Ovary (tissue), 9 donors: ENCODE results near the gene FARS2. TPM values are rescaled to one million over a fixed set of nuclear protein-coding genes. Genes with fewer than 3 reads are reported as not detected.

Experiments used
- DNase-seq, 5 donors: peaks; one replicate each; pipeline ENCODE4 v3.0.0-alpha.2; 2019 to 2020
- H3K27ac ChIP-seq, 2 donors: fragments of 200-600 bp; one replicate each; pipeline versions ENCODE4 v1.5.1 to v1.8.0; 2019 to 2022
- H3K27me3 ChIP-seq: fragments of 200-600 bp; one replicate; pipeline ENCODE4 v1.8.0; 2022
- H3K36me3 ChIP-seq: fragments of 200-600 bp; sonication (generic); one replicate; pipeline ENCODE4 v1.5.1; 2019
- H3K4me1 ChIP-seq: one replicate; pipeline ENCODE4 v1.8.1; 2013; ENCODE audit warnings: mild to moderate bottlenecking, moderate library complexity; ENCODE audit not compliant: insufficient read depth
- H3K4me3 ChIP-seq: fragments of 200-600 bp; sonication (generic); one replicate; pipeline ENCODE4 v1.5.1; 2017
- H3K9me3 ChIP-seq, 2 donors: fragments of 200-600 bp in 1 of 2; sonication (generic) in 1 of 2; one replicate each; pipeline versions ENCODE4 v1.5.1 to v1.8.1; 2013 to 2019; ENCODE audit warnings: mild to moderate bottlenecking in 1 of 2, moderate library complexity in 1 of 2
- CTCF ChIP-seq, 3 donors: fragments of 450-650 bp in 2 of 3; fragments of 200-600 bp in 1 of 3; IDR thresholded peaks; one replicate each; pipeline versions ENCODE4 v1.5.1 to v1.8.0; 2016 to 2022; ENCODE audit warnings: antibody characterized with exemption in 3 of 3, mild to moderate bottlenecking in 1 of 3
- EP300 ChIP-seq: sonication (generic); formaldehyde crosslinking; IDR thresholded peaks from one replicate; pipeline ENCODE4 v1.6.1; 2017; ENCODE audit warnings: antibody characterized with exemption
- POLR2A ChIP-seq: fragments of 450-650 bp; IDR thresholded peaks from one replicate; pipeline ENCODE4 v1.6.1; 2017; ENCODE audit warnings: antibody characterized with exemption, mild to moderate bottlenecking, moderate library complexity
- WGBS, 3 donors: extraction: QIAGEN DNeasy Blood & Tissue Kit in 1 of 3; methylation state at CpG; one replicate each; pipeline versions ENCODE4 v1.1.5 to v1.1.7; 2013 to 2017; 5-methylcytosine and 5-hydroxymethylcytosine counted together
- intact Hi-C, 4 donors: fragments of 100-400 bp; cut with DNase I; formaldehyde crosslinking; loops; one replicate each; pipeline versions ENCODE4 v1.11.0 to v1.15.1; 2022 to 2023
- polyA plus RNA-seq, 2 donors: library from polyadenylated mRNA; stranded (reverse); fragments of 200-250 nt in 1 of 2; fragments of 350-450 nt in 1 of 2; fragmentation: Illumina TruSeq in 1 of 2; extraction: RNeasy Lipid Tissue Mini Kit (QIAGEN cat#74804) in 1 of 2; gene quantifications; one replicate each; pipeline ENCODE4 v1.2.3, GENCODE V29; 2013 to 2014
- total RNA-seq, 7 donors: library from RNA; depleted of rRNA in 2 of 7; stranded (reverse); fragments of >200 nt in 2 of 7; fragmentation: NEBNext Ultra II Directional in 3 of 7; extraction: Animal tissue kit (Norgen Biotek cat#: 25700) in 3 of 7; gene quantifications; one replicate each; pipeline versions ENCODE4 v1.1.0 to v1.2.4, GENCODE V29; 2016 to 2023
- donor health status: DM: no; HTN: no; CAD: no; lungs with moderate emphysema.
- donor health status: DM: no; HTN: no; CAD: no.
- donor health status: Bipolar disorder and iron deficiency.
- donor health status: DM: yes; HTN: yes; CAD: no.
- donor health status: DM: no; HTN: no; CAD: no.
- donor health status: DM: yes; HTN: yes; CAD: no.

The FARS2 gene
- total and polyA plus RNA-seq, 9 donors: 9.2 to 17.5 (median 11.0) TPM

GRCh38 chr6:5521322-5521721 lies 260.0 kb downstream of the FARS2 start:
- H3K27ac ChIP-seq: no peak overlapping the region
- intact Hi-C loops: no loop called here
- 73 to 75% (median 75%) methylated on average over 3 of the region's 3 CpGs for WGBS, 3 donors
- H3K4me1 ChIP-seq: no peaks in the 10 kb centered on the region
- TF ChIP-seq CTCF (IDR thresholded peaks at IDR 0.05): no peak
- no peak for TF ChIP-seq POLR2A
- TF ChIP-seq EP300: no peak
- no peak for DNase-seq
- H3K9me3 ChIP-seq: no peaks in the 10 kb centered on the region
- no peak overlapping the region for H3K4me3 ChIP-seq
- no peaks in the 10 kb centered on the region for H3K27me3 ChIP-seq
- H3K36me3 ChIP-seq: no peaks in the 10 kb centered on the region

GRCh38 chr6:5522147-5522546 lies 260.8 kb downstream of the FARS2 start:
- no peak for DNase-seq
- H3K27me3 ChIP-seq: no peaks in the 10 kb centered on the region
- H3K4me3 ChIP-seq: no peak overlapping the region
- intact Hi-C loops: no loop called here
- no peak for TF ChIP-seq POLR2A
- TF ChIP-seq EP300: no peak
- TF ChIP-seq CTCF (IDR thresholded peaks at IDR 0.05): no peak
- H3K4me1 ChIP-seq: no peaks in the 10 kb centered on the region
- H3K36me3 ChIP-seq: no peaks in the 10 kb centered on the region
- H3K27ac ChIP-seq: no peak overlapping the region
- no peaks in the 10 kb centered on the region for H3K9me3 ChIP-seq

- WGBS, 3 donors: 94 to 96% (median 96%) methylated on average over 2 of the region's 2 CpGs
- Histone ChIP-seq H3K27ac (no peak overlapping the region), H3K4me3 (no peak overlapping the region), H3K4me1 (no peaks in the 10 kb centered on the region), H3K27me3 (no peaks in the 10 kb centered on the region), H3K9me3 (no peaks in the 10 kb centered on the region), H3K36me3 (no peaks in the 10 kb centered on the region)
- intact Hi-C loops: no loop called here
- DNase-seq: no peak
- TF ChIP-seq CTCF (IDR thresholded peaks at IDR 0.05) (no peak), EP300 (no peak)
Measured at GRCh38 chr6:5524110-5524509, 262.8 kb downstream of the FARS2 start.

GRCh38 chr6:5525209-5525608 lies 263.9 kb downstream of the FARS2 start:
- H3K36me3 ChIP-seq: no peaks in the 10 kb centered on the region
- H3K27ac ChIP-seq: no peak overlapping the region
- DNase-seq: no peak
- H3K9me3 ChIP-seq: no peaks in the 10 kb centered on the region
- no peaks in the 10 kb centered on the region for H3K27me3 ChIP-seq
- TF ChIP-seq EP300: no peak
- no peak for TF ChIP-seq POLR2A
- no peak for TF ChIP-seq CTCF (IDR thresholded peaks at IDR 0.05)
- WGBS, 3 donors: 72 to 90% (median 82%) methylated on average over 4 of the region's 4 CpGs
- intact Hi-C loops: no loop called here
- H3K4me1 ChIP-seq: no peaks in the 10 kb centered on the region
- no peak overlapping the region for H3K4me3 ChIP-seq

GRCh38 chr6:5529015-5529414 lies 267.7 kb downstream of the FARS2 start:
- H3K4me3 ChIP-seq: no peak overlapping the region
- H3K27ac ChIP-seq: no peak overlapping the region
- intact Hi-C loops: no loop called here
- DNase-seq: no peak
- H3K36me3 ChIP-seq: no peaks in the 10 kb centered on the region
- TF ChIP-seq POLR2A (no peak), EP300 (no peak), CTCF (IDR thresholded peaks at IDR 0.05) (no peak)
- 95 to 96% (median 96%) methylated on average over 6 of the region's 6 CpGs for WGBS, 3 donors
- no peaks in the 10 kb centered on the region for H3K9me3 ChIP-seq
- no peaks in the 10 kb centered on the region for H3K4me1 ChIP-seq
- H3K27me3 ChIP-seq: no peaks in the 10 kb centered on the region
